Measurements from ENCODE around the gene GLI1.

The GLI1 gene

GRCh38 chr12:57444744-57445143, 14.8 kb upstream of the GLI1 start:
- no peaks in the 10 kb centered on the region for H3K36me3 ChIP-seq (ENCODE audit: insufficient read depth, low read length)
- no peak overlapping the region for H3K27ac ChIP-seq (ENCODE audit: low read depth, low read length)
- H3K4me3 ChIP-seq (ENCODE audit: low read depth in 1 of 2, low read length in 2 of 2), result no peak overlapping the region
- H3K27me3 ChIP-seq (ENCODE audit: control insufficient read depth in 1 of 2, insufficient read depth in 2 of 2, low read length in 2 of 2), result no peaks in the 10 kb centered on the region
- H3K9ac ChIP-seq (ENCODE audit: low read length), result no peak overlapping the region
- no peaks in the 10 kb centered on the region for H3K9me3 ChIP-seq (ENCODE audit: low read length)
- no peaks in the 10 kb centered on the region for H3K4me1 ChIP-seq (ENCODE audit: insufficient read depth, low read length)

DNA sequence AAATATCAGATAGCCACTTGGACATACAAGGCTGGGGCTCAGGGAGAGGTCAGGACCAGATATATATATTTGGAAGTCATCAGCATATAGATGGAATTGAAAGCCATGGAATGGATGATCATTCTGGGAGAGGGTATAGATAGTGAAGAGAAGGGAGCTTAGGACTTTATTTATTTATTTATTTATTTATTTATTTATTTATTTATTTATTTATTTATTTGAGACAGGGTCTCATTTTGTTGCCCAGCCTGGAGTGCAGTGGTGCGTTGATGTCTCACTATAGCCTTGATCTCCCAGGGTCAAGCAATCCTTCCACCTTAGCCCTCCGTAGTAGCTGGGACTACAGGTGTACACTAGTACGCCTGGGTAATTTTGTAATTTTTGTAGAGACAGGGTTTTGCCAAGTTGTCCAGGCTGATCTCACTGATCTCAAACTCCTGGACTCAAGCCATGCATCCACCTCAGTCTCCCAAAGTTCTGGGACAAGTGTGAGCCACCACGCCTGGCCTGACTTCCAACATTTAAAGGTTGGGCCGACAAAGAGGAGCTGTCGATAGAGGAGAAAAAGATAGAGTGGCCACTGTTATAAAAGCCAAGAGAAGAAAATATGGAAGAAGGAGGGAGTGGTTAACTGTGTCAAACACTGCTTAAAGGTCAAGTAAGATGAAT, 13.2 kb upstream of the GLI1 start:
- Histone ChIP-seq H3K4me3 (ENCODE audit: low read depth in 1 of 2, low read length in 2 of 2) (no peak overlapping the region), H3K27ac (ENCODE audit: low read depth, low read length) (no peak overlapping the region), H3K4me1 (ENCODE audit: insufficient read depth, low read length) (no peaks in the 10 kb centered on the region), H3K9me3 (ENCODE audit: low read length) (no peaks in the 10 kb centered on the region), H3K9ac (ENCODE audit: low read length) (no peak overlapping the region), H3K27me3 (ENCODE audit: control insufficient read depth in 1 of 2, insufficient read depth in 2 of 2, low read length in 2 of 2) (no peaks in the 10 kb centered on the region), H3K36me3 (ENCODE audit: insufficient read depth, low read length) (no peaks in the 10 kb centered on the region)

DNA sequence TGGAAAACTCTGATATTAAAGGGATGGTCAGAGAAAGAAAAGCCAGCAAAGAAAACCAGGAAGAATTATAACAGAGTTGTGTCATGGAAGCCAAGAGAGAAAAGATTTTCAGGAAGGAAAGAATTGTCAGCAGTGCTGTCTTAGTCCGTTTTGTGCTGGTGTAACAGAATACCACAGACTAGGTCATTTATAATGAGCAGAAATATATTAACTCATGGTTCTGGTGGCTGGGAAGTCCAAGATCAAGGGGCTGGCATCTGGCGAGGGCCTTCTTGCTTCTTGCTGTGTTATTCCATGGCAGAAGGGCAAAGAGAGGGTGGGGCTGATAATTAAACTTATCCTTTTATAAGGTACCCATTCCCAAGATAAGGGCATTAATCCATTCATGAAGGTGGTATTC, 10.9 kb upstream of the GLI1 start:
- H3K4me1 ChIP-seq (ENCODE audit: insufficient read depth, low read length), result peaks cover 10% of the 10 kb centered on the region
- no peak overlapping the region for H3K27ac ChIP-seq (ENCODE audit: low read depth, low read length)
- H3K9ac ChIP-seq (ENCODE audit: low read length), result no peak overlapping the region
- no peaks in the 10 kb centered on the region for H3K9me3 ChIP-seq (ENCODE audit: low read length)
- H3K4me3 ChIP-seq (ENCODE audit: low read depth in 1 of 2, low read length in 2 of 2), result no peak overlapping the region
- H3K36me3 ChIP-seq (ENCODE audit: insufficient read depth, low read length), result no peaks in the 10 kb centered on the region
- no peaks in the 10 kb centered on the region for H3K27me3 ChIP-seq (ENCODE audit: control insufficient read depth in 1 of 2, insufficient read depth in 2 of 2, low read length in 2 of 2)

- Histone ChIP-seq H3K27ac (ENCODE audit: low read depth, low read length) (no peak overlapping the region), H3K27me3 (ENCODE audit: control insufficient read depth in 1 of 2, insufficient read depth in 2 of 2, low read length in 2 of 2) (no peaks in the 10 kb centered on the region), H3K36me3 (ENCODE audit: insufficient read depth, low read length) (no peaks in the 10 kb centered on the region), H3K9ac (ENCODE audit: low read length) (no peak overlapping the region), H3K4me3 (ENCODE audit: low read depth in 1 of 2, low read length in 2 of 2) (no peak overlapping the region), H3K4me1 (ENCODE audit: insufficient read depth, low read length) (peaks cover 10% of the 10 kb centered on the region), H3K9me3 (ENCODE audit: low read length) (no peaks in the 10 kb centered on the region)
These were observed 10.2 kb upstream of the GLI1 start for GRCh38 chr12:57449375-57449774.

DNA sequence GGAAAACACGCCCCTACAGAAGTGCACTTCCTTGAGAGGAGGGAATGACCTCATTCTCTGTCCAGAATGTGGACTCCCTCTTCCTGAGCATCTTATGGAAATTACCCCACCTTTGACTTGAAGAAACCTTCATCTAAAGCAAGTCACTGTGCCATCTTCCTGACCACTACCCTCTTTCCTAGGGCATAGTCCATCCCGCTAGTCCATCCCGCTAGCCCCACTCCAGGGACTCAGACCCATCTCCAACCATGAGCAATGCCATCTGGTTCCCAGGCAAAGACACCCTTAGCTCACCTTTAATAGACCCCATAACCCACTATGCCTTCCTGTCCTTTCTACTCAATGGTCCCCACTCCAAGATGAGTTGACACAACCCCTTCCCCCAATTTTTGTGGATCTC, 9.5 kb upstream of the GLI1 start:
- Histone ChIP-seq H3K27ac (ENCODE audit: low read depth, low read length) (no peak overlapping the region), H3K9ac (ENCODE audit: low read length) (no peak overlapping the region), H3K4me3 (ENCODE audit: low read depth in 1 of 2, low read length in 2 of 2) (no peak overlapping the region), H3K27me3 (ENCODE audit: control insufficient read depth in 1 of 2, insufficient read depth in 2 of 2, low read length in 2 of 2) (no peaks in the 10 kb centered on the region), H3K36me3 (ENCODE audit: insufficient read depth, low read length) (no peaks in the 10 kb centered on the region), H3K4me1 (ENCODE audit: insufficient read depth, low read length) (peaks cover 10% of the 10 kb centered on the region), H3K9me3 (ENCODE audit: low read length) (no peaks in the 10 kb centered on the region)

GRCh38 chr12:57451233-57451778, 8.3 kb upstream of the GLI1 start:
- no peaks in the 10 kb centered on the region for H3K36me3 ChIP-seq (ENCODE audit: insufficient read depth, low read length)
- no peak overlapping the region for H3K4me3 ChIP-seq (ENCODE audit: low read depth in 1 of 2, low read length in 2 of 2)
- H3K4me1 ChIP-seq (ENCODE audit: insufficient read depth, low read length), result peaks cover 10% of the 10 kb centered on the region
- no peak overlapping the region for H3K9ac ChIP-seq (ENCODE audit: low read length)
- no peak overlapping the region for H3K27ac ChIP-seq (ENCODE audit: low read depth, low read length)
- H3K9me3 ChIP-seq (ENCODE audit: low read length), result no peaks in the 10 kb centered on the region
- H3K27me3 ChIP-seq (ENCODE audit: control insufficient read depth in 1 of 2, insufficient read depth in 2 of 2, low read length in 2 of 2), result no peaks in the 10 kb centered on the region

DNA sequence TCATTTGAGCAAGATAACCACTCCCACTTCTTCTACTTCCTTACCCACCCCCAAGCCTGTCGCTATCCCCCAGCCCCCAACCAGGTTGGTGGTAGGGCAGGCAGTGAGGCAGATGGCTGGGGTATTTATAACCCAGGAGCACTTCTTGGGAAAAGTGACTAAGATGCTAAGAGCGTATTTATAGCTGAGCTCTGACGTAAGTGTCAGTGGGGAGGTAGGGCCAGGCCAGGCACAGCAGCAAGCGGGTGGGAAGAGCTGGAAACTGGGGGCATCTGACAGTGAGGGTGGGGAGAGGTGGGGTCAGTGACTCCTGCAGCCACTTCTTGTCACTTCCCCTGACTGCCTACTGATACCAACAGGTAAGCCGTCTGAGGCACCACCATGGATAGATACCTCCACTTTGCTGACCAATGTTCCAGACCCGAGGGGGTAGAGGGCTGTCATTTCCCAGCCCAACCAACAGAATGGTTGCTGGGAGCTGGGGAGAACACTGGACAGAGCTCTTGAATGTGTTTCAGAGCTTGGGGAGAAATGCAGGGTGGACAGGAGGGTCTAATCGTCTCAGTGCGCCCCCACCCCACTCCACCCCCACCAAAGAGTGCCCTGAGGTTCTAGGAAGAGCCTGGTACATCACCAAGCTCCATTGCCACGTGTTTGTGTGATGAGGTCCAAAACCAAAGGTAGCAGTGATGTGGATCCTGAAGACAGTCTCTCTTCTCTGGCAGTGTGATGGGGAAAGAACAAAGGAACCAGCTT, 7.2 kb upstream of the GLI1 start:
- Histone ChIP-seq H3K27ac (ENCODE audit: low read depth, low read length) (no peak overlapping the region), H3K9me3 (ENCODE audit: low read length) (no peaks in the 10 kb centered on the region), H3K9ac (ENCODE audit: low read length) (no peak overlapping the region), H3K4me3 (ENCODE audit: low read depth in 1 of 2, low read length in 2 of 2) (no peak overlapping the region), H3K36me3 (ENCODE audit: insufficient read depth, low read length) (no peaks in the 10 kb centered on the region), H3K27me3 (ENCODE audit: control insufficient read depth in 1 of 2, insufficient read depth in 2 of 2, low read length in 2 of 2) (no peaks in the 10 kb centered on the region), H3K4me1 (ENCODE audit: insufficient read depth, low read length) (peaks cover 10% of the 10 kb centered on the region)

DNA sequence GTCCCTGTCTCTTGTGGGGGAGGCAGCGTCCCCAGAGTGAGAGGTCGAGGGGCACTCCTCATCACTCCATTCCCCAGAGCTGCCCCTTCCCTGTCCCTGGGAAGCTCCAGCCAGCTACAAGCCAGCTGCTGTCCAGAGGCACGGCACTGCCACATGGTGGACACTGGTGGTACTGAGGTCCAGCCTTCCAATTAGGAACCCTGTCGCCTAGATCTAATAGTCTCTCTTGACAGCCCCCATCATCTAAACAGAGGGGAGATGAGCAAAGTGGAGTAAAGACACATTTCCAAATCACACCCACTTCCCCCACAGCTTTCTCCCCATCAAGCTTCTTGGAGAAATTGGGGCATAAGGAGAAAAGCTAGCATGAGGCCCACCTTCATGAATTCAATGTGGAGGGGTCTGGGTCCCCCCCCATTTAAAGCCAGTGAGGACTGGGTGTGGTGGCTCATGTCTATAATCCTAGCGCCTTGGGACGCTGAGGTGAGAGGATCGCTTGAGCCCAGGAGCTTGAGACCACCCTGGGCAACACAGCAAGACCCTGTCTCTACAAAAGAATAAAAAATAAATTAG, 6.6 kb upstream of the GLI1 start:
- H3K27ac ChIP-seq (ENCODE audit: low read depth, low read length), result no peak overlapping the region
- no peak overlapping the region for H3K9ac ChIP-seq (ENCODE audit: low read length)
- no peaks in the 10 kb centered on the region for H3K27me3 ChIP-seq (ENCODE audit: control insufficient read depth in 1 of 2, insufficient read depth in 2 of 2, low read length in 2 of 2)
- H3K4me3 ChIP-seq (ENCODE audit: low read depth in 1 of 2, low read length in 2 of 2), result no peak overlapping the region
- peaks cover 10% of the 10 kb centered on the region for H3K4me1 ChIP-seq (ENCODE audit: insufficient read depth, low read length)
- no peaks in the 10 kb centered on the region for H3K9me3 ChIP-seq (ENCODE audit: low read length)
- no peaks in the 10 kb centered on the region for H3K36me3 ChIP-seq (ENCODE audit: insufficient read depth, low read length)

DNA sequence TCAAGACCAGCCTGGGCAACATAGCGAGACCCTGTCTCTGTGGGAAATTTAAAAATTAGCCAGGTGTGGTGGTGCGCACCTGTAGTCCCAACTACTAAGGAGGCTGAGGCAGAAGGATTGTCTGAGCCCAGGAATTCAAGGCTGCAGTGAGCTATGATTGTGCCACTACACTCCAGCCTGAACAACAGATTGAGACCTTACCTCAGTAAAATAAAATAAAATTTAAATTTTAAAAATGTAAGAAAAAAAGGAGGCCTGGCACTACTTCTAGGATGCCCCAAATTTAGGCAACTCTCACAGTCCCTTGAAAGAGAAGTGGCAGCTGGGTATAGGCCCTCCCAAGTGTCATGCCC, 5.4 kb upstream of the GLI1 start:
- no peak overlapping the region for H3K4me3 ChIP-seq (ENCODE audit: low read depth in 1 of 2, low read length in 2 of 2)
- H3K9me3 ChIP-seq (ENCODE audit: low read length), result no peaks in the 10 kb centered on the region
- no peaks in the 10 kb centered on the region for H3K36me3 ChIP-seq (ENCODE audit: insufficient read depth, low read length)
- H3K4me1 ChIP-seq (ENCODE audit: insufficient read depth, low read length), result peaks cover 15% of the 10 kb centered on the region
- no peak overlapping the region for H3K9ac ChIP-seq (ENCODE audit: low read length)
- H3K27me3 ChIP-seq (ENCODE audit: control insufficient read depth in 1 of 2, insufficient read depth in 2 of 2, low read length in 2 of 2), result no peaks in the 10 kb centered on the region
- H3K27ac ChIP-seq (ENCODE audit: low read depth, low read length), result no peak overlapping the region

DNA sequence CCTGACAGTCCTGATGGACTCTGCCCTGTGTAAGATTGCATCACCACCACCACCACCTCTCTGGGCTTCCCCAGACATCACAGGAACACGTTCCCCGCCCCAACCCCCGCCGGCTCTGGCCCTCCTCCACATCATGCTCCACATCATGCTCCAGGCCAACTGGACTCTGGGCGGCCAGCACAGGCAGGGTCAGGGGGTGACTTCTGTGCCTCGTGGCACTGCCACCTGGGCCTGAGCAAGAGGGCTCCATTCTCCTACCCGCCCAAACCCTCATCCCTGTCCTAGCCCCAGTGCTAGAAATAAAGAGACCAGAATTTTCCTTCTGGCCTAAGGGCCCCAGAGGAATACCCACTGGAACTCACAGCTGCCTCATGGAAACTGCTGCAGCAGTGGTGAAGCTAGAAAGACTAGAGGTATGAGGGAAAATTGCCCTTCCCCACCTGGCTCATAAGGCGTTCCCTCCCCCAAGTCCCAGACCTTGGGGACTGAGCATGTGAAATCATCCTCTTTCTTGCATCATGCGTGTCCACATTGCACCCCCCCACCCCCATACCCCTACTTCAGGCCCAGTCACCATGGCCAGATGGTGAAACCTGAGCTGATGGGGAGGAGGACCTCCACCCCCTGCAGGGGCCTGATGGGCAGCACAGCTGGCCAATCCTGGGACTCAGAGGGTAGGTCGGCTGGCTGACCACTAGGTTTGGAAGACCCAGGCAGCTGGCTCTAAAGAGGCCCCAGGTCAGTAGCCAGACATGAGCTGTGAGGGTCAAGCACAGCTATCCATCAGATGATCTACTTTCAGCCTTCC, 4.8 kb upstream of the GLI1 start, which contains the start of gene INHBE:
Gene INHBE, plus strand, starts transcription at position 742 of the 808 bp plus-strand sequence. CDS start 230 bp downstream, outside the sequence.
- peaks cover 15% of the 10 kb centered on the region for H3K4me1 ChIP-seq (ENCODE audit: insufficient read depth, low read length)

More for the DNA sequence above, 4.8 kb upstream of the GLI1 start, which contains the start of gene INHBE:
- Histone ChIP-seq H3K4me3 (ENCODE audit: low read depth in 1 of 2, low read length in 2 of 2) (no peak within 1 kb of the TSS), H3K36me3 (ENCODE audit: insufficient read depth, low read length) (no peaks in the 10 kb centered on the region), H3K9me3 (ENCODE audit: low read length) (no peaks in the 10 kb centered on the region), H3K27ac (ENCODE audit: low read depth, low read length) (no peak within 1 kb of the TSS), H3K9ac (ENCODE audit: low read length) (no peak within 1 kb of the TSS), H3K27me3 (ENCODE audit: control insufficient read depth in 1 of 2, insufficient read depth in 2 of 2, low read length in 2 of 2) (no peaks in the 10 kb centered on the region)

Data from muscle layer of colon (tissue), 2 donors.